Keratinocyte (primary cell): ENCODE measurements around the gene SLN. TPM values are rescaled to one million over a fixed set of nuclear protein-coding genes. Genes with fewer than 3 reads are reported as not detected.

ENCODE experiments used
- DNase-seq: peaks from one replicate; pipeline ENCODE4 v3.0.0-alpha.2; 2011; ENCODE audit warnings: low read depth, missing footprints, low spot score
- FAIRE-seq: peaks from 2 replicates; lab custom pipeline; 2011; peaks lifted over from hg19 to GRCh38; lab: Jason Lieb, UNC
- H2AFZ ChIP-seq: 2 replicates; pipeline ENCODE4 v1.6.0; 2012; ENCODE audit warnings: low read length, control low read depth, inconsistent platforms; ENCODE audit not compliant: control insufficient read depth
- H3K27ac ChIP-seq: 2 replicates; pipeline ENCODE4 v1.5.1; 2011; ENCODE audit warnings: low read length; ENCODE audit not compliant: control insufficient read depth, insufficient read depth
- H3K27me3 ChIP-seq: 3 replicates; pipeline ENCODE4 v1.6.0; 2011; ENCODE audit warnings: low read length; ENCODE audit not compliant: control insufficient read depth, insufficient read depth; ENCODE audit errors: extremely low read depth
- H3K36me3 ChIP-seq, 2 experiments: 2 replicates in 1 of 2; 3 replicates in 1 of 2; pipeline ENCODE4 v1.5.1; 2011; ENCODE audit warnings: low read length in 2 of 2, mild to moderate bottlenecking in 1 of 2; ENCODE audit not compliant: control insufficient read depth in 2 of 2, insufficient read depth in 2 of 2; ENCODE audit errors: extremely low read depth in 1 of 2
- H3K4me1 ChIP-seq: 3 replicates; pipeline ENCODE4 v1.5.1; 2011; ENCODE audit warnings: low read length; ENCODE audit not compliant: control insufficient read depth, insufficient read depth; ENCODE audit errors: extremely low read depth
- H3K4me2 ChIP-seq: 3 replicates; pipeline ENCODE4 v1.6.0; 2011; ENCODE audit warnings: low read depth, low read length; ENCODE audit not compliant: control insufficient read depth, insufficient read depth; ENCODE audit errors: extremely low read depth
- H3K4me3 ChIP-seq, 3 experiments: fragments of 200-600 bp in 1 of 3; sonication (generic) in 1 of 3; 2 replicates in 2 of 3; 3 replicates in 1 of 3; pipeline ENCODE4 v1.5.1; 2011 to 2016; ENCODE audit warnings: low read length in 3 of 3, mild to moderate bottlenecking in 3 of 3, control low read depth in 2 of 3, inconsistent platforms in 1 of 3, low read depth in 1 of 3, mixed read lengths in 1 of 3, mixed run types in 1 of 3, moderate library complexity in 1 of 3; ENCODE audit not compliant: control insufficient read depth in 2 of 3, insufficient read depth in 2 of 3; ENCODE audit errors: extremely low read depth in 1 of 3
- H3K79me2 ChIP-seq: 2 replicates; pipeline ENCODE4 v1.6.0; 2012; ENCODE audit warnings: low read length; ENCODE audit not compliant: control insufficient read depth, insufficient read depth
- H3K9ac ChIP-seq: 3 replicates; pipeline ENCODE4 v1.6.0; 2011; ENCODE audit warnings: low read length; ENCODE audit not compliant: control insufficient read depth, insufficient read depth; ENCODE audit errors: extremely low read depth
- H3K9me1 ChIP-seq: 3 replicates; pipeline ENCODE4 v1.6.0; 2011; ENCODE audit warnings: low read length; ENCODE audit not compliant: control insufficient read depth, insufficient read depth; ENCODE audit errors: extremely low read depth
- H3K9me3 ChIP-seq: 2 replicates; pipeline ENCODE4 v1.5.1; 2012; ENCODE audit warnings: low read depth, low read length; ENCODE audit not compliant: control insufficient read depth
- H4K20me1 ChIP-seq: 3 replicates; pipeline ENCODE4 v1.6.0; 2011; ENCODE audit warnings: low read length; ENCODE audit not compliant: control insufficient read depth, insufficient read depth; ENCODE audit errors: extremely low read depth
- CTCF ChIP-seq, 3 experiments: IDR thresholded peaks in 1 of 3; conservative IDR thresholded peaks in 1 of 3; optimal IDR thresholded peaks in 1 of 3; 2 replicates in 2 of 3; 3 replicates in 1 of 3; pipeline versions ENCODE3 to v1.5.1; 2011; ENCODE audit warnings: low read length in 3 of 3, mild to moderate bottlenecking in 3 of 3, moderate library complexity in 2 of 3, control low read depth in 1 of 3, inconsistent platforms in 1 of 3; ENCODE audit not compliant: insufficient read depth in 2 of 3; ENCODE audit errors: extremely low read depth in 1 of 3
- EZH2 ChIP-seq: IDR thresholded peaks from one replicate; pipeline ENCODE4 v1.6.1; 2012; ENCODE audit warnings: inconsistent platforms, mild to moderate bottlenecking, low read length, moderate library complexity
- dilution Hi-C: fragments of 300-500 bp; cut with MboI; formaldehyde crosslinking; loops from one replicate; pipeline ENCODE4 v1.7.0; 2020; ENCODE audit warnings: low sequenced_read_pairs; ENCODE audit not compliant: extremely low pct_ligation_motif_present
- polyA plus RNA-seq, 5 experiments: library from polyadenylated mRNA; depleted of rRNA in 3 of 5; stranded (reverse) in 3 of 5; stranded (forward) in 1 of 5; unstranded in 1 of 5; fragments of >200 nt; gene quantifications; 1 replicate in 1 of 5; 2 replicates in 3 of 5; 3 replicates in 1 of 5; pipeline versions ENCODE4 v1.2.1 to v1.2.3, GENCODE V29; 2011 to 2012; ENCODE audit warnings: missing spikeins in 2 of 5, low read depth in 1 of 5, low replicate concordance in 1 of 5

Gene SLN
- polyA plus RNA-seq, 1 donor (not counting 4 experiments of a cell fraction or from before 2014, with no cell fraction given), result 0.12 TPM

- FAIRE-seq (no peak), DNase-seq (no peak)
- no peaks in the 10 kb centered on the region for H3K9me1 ChIP-seq
- TF ChIP-seq CTCF (optimal IDR thresholded peaks at IDR 0.05 in 1 of 3, IDR thresholded peaks at IDR 0.05 in 1 of 3, conservative IDR thresholded peaks at IDR 0.05 in 1 of 3; ENCODE audit: extremely low read depth in 1 of 3, insufficient read depth in 2 of 3, low read length in 3 of 3) (no peak), EZH2 (no peak)
- H3K79me2 ChIP-seq, result no peaks in the 10 kb centered on the region
- H3K36me3 ChIP-seq, result no peaks in the 10 kb centered on the region
- dilution Hi-C loops, result no loop called here
- H3K27me3 ChIP-seq, result no peaks in the 10 kb centered on the region
- no peaks in the 10 kb centered on the region for H3K4me1 ChIP-seq
- H3K27ac ChIP-seq, result no peak overlapping the region
- H3K9ac ChIP-seq, result no peak overlapping the region
- no peak overlapping the region for H3K4me2 ChIP-seq
- no peak overlapping the region for H3K4me3 ChIP-seq
- H4K20me1 ChIP-seq, result no peaks in the 10 kb centered on the region
- no peak overlapping the region for H2AFZ ChIP-seq
- H3K9me3 ChIP-seq, result no peaks in the 10 kb centered on the region
Measured at GRCh38 chr11:107733518-107733917, 21.7 kb upstream of the SLN start.

GRCh38 chr11:107732689-107733051 lies 20.8 kb upstream of the SLN start:
- TF ChIP-seq CTCF (optimal IDR thresholded peaks at IDR 0.05 in 1 of 3, IDR thresholded peaks at IDR 0.05 in 1 of 3, conservative IDR thresholded peaks at IDR 0.05 in 1 of 3; ENCODE audit: extremely low read depth in 1 of 3, insufficient read depth in 2 of 3, low read length in 3 of 3), result no peak
- no peaks in the 10 kb centered on the region for H3K27me3 ChIP-seq
- no peak overlapping the region for H3K27ac ChIP-seq
- H3K79me2 ChIP-seq, result no peaks in the 10 kb centered on the region
- DNase-seq (no peak), FAIRE-seq (no peak)
- H4K20me1 ChIP-seq, result no peaks in the 10 kb centered on the region
- no peak overlapping the region for H3K4me2 ChIP-seq
- H3K36me3 ChIP-seq, result no peaks in the 10 kb centered on the region
- no peak overlapping the region for H3K9ac ChIP-seq
- no peaks in the 10 kb centered on the region for H3K9me1 ChIP-seq
- no peak overlapping the region for H3K4me3 ChIP-seq
- dilution Hi-C loops, result no loop called here
- no peak overlapping the region for H2AFZ ChIP-seq
- H3K9me3 ChIP-seq, result no peaks in the 10 kb centered on the region
- no peaks in the 10 kb centered on the region for H3K4me1 ChIP-seq
